Left ventricle myocardium inferior (tissue), 1 donor: Measurements from ENCODE around the gene SLC35G2. TPM values are rescaled to one million over a fixed set of nuclear protein-coding genes. Genes with fewer than 3 reads are reported as not detected.
A peak's percentile ranks its signal among the peaks of the same experiment; 100 is the strongest.

Experiments used
- DNase-seq: peaks from one replicate; pipeline ENCODE4 v3.0.0-alpha.2; 2020
- H3K27ac ChIP-seq: fragments of 200-600 bp; replicated peaks from 2 replicates; pipeline ENCODE4 v1.8.0; 2021
- H3K27me3 ChIP-seq: fragments of 200-600 bp; 2 replicates; pipeline ENCODE4 v1.8.0; 2021; ENCODE audit warnings: low read depth
- H3K36me3 ChIP-seq: fragments of 200-600 bp; 2 replicates; pipeline ENCODE4 v1.8.0; 2021
- H3K4me1 ChIP-seq: fragments of 200-600 bp; 2 replicates; pipeline ENCODE4 v1.8.0; 2021
- H3K4me3 ChIP-seq: fragments of 200-600 bp; 2 replicates; pipeline ENCODE4 v1.8.0; 2021; ENCODE audit warnings: mild to moderate bottlenecking, moderate library complexity
- H3K9me3 ChIP-seq: fragments of 200-600 bp; replicated peaks from 2 replicates; pipeline ENCODE4 v1.8.0; 2021
- intact Hi-C: fragments of 100-400 bp; cut with micrococcal nuclease; formaldehyde crosslinking; loops from one replicate; pipeline ENCODE4 v1.11.0; 2022
- total RNA-seq: library from RNA; stranded (reverse); fragmentation: NEBNext Ultra II Directional; extraction: Animal tissue kit (Norgen Biotek cat#: 25700); gene quantifications from one replicate; pipeline ENCODE4 v1.2.1, GENCODE V29; 2021
- TF ChIP-seq, protein P1 (sequence below): fragments of 200-600 bp; IDR thresholded peaks from 2 replicates; pipeline ENCODE4 v1.8.0; 2021; ENCODE audit warnings: antibody characterized with exemption, mild to moderate bottlenecking, borderline replicate concordance
- donor health status: DM: no; HTN: yes; CAD: no; lungs with severe emphysema.

Gene SLC35G2
- total RNA-seq, 1 donor from 2014 or later: 2.6 TPM

DNA sequence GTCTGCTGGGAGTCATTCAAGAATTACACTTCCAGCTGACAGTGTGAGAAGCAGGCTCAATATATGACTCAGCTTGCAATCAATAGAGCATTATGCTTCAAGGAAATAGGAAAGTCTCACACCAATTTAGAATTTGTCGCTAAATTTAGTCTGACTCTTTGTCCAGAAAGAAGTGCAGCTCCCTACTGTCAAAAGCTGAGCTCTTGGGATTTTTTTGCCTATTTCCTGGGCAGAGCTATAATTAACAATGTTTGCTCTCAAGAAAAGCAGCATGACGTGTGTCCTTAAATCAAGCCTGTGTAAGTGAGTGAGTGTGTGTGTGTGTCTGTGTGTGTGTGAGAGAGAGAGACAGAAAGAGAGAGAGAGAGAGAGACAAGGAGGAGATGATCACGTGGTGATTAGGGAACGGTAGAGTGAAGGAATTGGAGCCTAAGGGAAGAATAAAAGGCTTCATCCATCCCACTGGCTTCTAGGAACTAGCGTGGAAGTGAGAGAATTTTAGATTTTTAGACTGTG, 16.4 kb upstream of the SLC35G2 start:
- Histone ChIP-seq H3K36me3 (no peaks in the 10 kb centered on the region), H3K9me3 (no peaks in the 10 kb centered on the region), H3K27ac (peak overlapping the region; percentile 54), H3K4me1 (peaks cover 20% of the 10 kb centered on the region), H3K27me3 (no peaks in the 10 kb centered on the region), H3K4me3 (no peak overlapping the region)
- DNase-seq: no peak
- intact Hi-C loops: no loop called here
- TF ChIP-seq, protein P1, sequence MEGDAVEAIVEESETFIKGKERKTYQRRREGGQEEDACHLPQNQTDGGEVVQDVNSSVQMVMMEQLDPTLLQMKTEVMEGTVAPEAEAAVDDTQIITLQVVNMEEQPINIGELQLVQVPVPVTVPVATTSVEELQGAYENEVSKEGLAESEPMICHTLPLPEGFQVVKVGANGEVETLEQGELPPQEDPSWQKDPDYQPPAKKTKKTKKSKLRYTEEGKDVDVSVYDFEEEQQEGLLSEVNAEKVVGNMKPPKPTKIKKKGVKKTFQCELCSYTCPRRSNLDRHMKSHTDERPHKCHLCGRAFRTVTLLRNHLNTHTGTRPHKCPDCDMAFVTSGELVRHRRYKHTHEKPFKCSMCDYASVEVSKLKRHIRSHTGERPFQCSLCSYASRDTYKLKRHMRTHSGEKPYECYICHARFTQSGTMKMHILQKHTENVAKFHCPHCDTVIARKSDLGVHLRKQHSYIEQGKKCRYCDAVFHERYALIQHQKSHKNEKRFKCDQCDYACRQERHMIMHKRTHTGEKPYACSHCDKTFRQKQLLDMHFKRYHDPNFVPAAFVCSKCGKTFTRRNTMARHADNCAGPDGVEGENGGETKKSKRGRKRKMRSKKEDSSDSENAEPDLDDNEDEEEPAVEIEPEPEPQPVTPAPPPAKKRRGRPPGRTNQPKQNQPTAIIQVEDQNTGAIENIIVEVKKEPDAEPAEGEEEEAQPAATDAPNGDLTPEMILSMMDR: no peak

DNA sequence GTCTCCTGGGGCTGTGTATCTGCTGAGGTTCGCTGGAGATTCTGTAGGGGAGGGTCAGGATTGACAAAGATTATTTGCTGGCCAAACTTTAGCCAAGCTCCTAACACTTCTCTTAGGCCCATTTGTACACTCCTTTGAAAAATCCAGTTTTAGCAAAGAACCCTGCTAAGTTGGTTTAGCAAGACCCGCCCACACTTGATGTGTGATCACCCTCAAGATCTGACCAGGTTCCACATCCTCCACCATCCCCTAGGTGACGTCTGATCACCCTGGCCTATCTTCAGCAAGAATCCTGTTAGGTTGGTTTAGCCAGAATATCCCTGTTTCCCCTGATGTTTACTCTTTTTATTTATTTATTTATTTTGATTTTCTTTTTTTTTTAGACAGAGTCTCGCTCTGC, 14.8 kb upstream of the SLC35G2 start:
- intact Hi-C loops: no loop called here
- no peaks in the 10 kb centered on the region for H3K36me3 ChIP-seq
- H3K4me3 ChIP-seq: no peak overlapping the region
- H3K27ac ChIP-seq: no peak overlapping the region
- TF ChIP-seq, protein P1: no peak
- peaks cover 20% of the 10 kb centered on the region for H3K4me1 ChIP-seq
- H3K27me3 ChIP-seq: no peaks in the 10 kb centered on the region
- DNase-seq: no peak
- no peaks in the 10 kb centered on the region for H3K9me3 ChIP-seq

DNA sequence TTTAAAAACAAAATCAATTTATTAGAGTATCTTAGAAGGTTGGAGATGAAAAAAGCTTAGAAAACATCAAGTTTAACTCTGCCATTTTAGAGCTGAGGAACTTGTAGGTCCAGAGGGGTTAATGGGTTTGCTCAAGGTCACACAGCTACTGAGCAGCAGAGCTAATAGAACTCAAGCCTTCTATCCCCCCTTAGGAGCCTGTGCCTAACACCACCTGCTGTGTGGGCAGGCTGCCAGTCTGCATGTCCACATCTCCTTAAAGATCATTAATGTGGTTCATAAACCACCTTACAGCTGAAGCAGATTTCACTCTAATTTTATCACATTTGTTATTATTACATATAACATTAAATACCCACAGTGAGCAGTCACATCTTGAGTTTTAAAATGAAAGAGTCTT, 14.1 kb upstream of the SLC35G2 start:
- DNase-seq: no peak
- H3K27me3 ChIP-seq: no peaks in the 10 kb centered on the region
- H3K27ac ChIP-seq: no peak overlapping the region
- TF ChIP-seq, protein P1: no peak
- H3K36me3 ChIP-seq: no peaks in the 10 kb centered on the region
- intact Hi-C loops: no loop called here
- no peaks in the 10 kb centered on the region for H3K9me3 ChIP-seq
- H3K4me3 ChIP-seq: no peak overlapping the region
- peaks cover 20% of the 10 kb centered on the region for H3K4me1 ChIP-seq

DNA sequence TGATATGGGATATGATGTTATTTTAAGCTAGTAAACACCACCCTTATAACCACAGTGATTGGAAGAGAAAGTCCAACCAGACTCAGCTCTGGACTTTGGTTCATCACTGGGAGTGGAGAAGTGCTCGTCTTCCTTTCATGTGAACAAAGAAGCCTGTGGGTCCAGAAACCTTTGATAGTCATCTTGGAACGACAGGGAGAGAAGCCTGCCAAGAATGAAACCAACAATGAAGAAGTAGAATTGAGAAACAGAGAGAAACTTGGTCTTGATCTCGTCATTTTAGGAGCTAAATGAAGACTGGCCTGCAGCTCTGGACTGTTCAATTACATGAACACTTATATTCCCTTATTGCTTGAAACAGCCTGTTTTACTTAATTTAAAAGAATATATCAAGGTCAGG, 13.1 kb upstream of the SLC35G2 start:
- DNase-seq: no peak
- no peak overlapping the region for H3K27ac ChIP-seq
- intact Hi-C loops: no loop called here
- TF ChIP-seq, protein P1: no peak
- no peaks in the 10 kb centered on the region for H3K27me3 ChIP-seq
- H3K36me3 ChIP-seq: no peaks in the 10 kb centered on the region
- peaks cover 20% of the 10 kb centered on the region for H3K4me1 ChIP-seq
- no peak overlapping the region for H3K4me3 ChIP-seq
- H3K9me3 ChIP-seq: no peaks in the 10 kb centered on the region

DNA sequence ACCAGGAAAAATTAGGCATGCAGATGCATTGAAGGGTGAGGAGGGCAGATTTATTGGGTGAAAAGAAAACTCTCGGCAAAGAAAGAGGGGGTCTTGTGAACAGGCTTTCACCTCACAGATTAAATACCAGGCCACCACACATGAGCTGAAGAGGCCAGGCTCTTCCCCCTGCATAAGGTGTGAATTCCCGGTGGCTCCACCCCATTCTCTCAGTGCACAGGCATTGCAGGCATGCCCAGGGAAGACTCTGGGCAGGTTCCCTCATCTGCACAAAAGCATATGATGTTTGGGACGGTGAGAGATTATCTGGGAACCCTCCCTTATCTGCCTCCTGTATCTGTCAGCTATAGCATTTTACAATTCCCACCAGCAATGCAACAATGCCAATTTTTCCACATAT, 7.2 kb upstream of the SLC35G2 start:
- no peak for DNase-seq
- Histone ChIP-seq H3K27ac (no peak overlapping the region), H3K4me3 (no peak overlapping the region), H3K9me3 (peaks cover 15% of the 10 kb centered on the region), H3K36me3 (no peaks in the 10 kb centered on the region), H3K4me1 (no peaks in the 10 kb centered on the region), H3K27me3 (no peaks in the 10 kb centered on the region)
- intact Hi-C loops: no loop called here
- TF ChIP-seq, protein P1: no peak
